Neural crest cell (in vitro differentiated cells): Measurements from ENCODE around the gene MYO1E. TPM values are rescaled to one million over a fixed set of nuclear protein-coding genes. Genes with fewer than 3 reads are reported as not detected.

ENCODE experiments used
- DNase-seq: peaks from one replicate; pipeline ENCODE4 v3.0.0; 2021; ENCODE audit warnings: low read depth, mixed read lengths, low spot score
- H3K27ac Mint-ChIP-seq: one replicate; pipeline ENCODE4 v1.8.0; 2021; ENCODE audit warnings: mild to moderate bottlenecking, mixed read lengths; ENCODE audit not compliant: unreplicated experiment
- H3K27me3 Mint-ChIP-seq: 2 replicates; pipeline ENCODE4 v1.8.0; 2021; ENCODE audit warnings: low read depth, mild to moderate bottlenecking, mixed read lengths
- H3K36me3 Mint-ChIP-seq: 2 replicates; pipeline ENCODE4 v1.8.0; 2021; ENCODE audit warnings: low read depth, mild to moderate bottlenecking, mixed read lengths
- H3K4me1 Mint-ChIP-seq: 2 replicates; pipeline ENCODE4 v1.8.0; 2021; ENCODE audit warnings: mixed read lengths
- H3K4me3 Mint-ChIP-seq: one replicate; pipeline ENCODE4 v1.8.0; 2021; ENCODE audit warnings: mild to moderate bottlenecking, mixed read lengths
- H3K9me3 Mint-ChIP-seq: 2 replicates; pipeline ENCODE4 v1.8.0; 2021; ENCODE audit warnings: mixed read lengths
- total RNA-seq: library from RNA; stranded (reverse); gene quantifications from 2 replicates; pipeline ENCODE4 v1.2.1, GENCODE V29; 2021
- TF ChIP-seq, protein P1 (sequence below): fragments of 200-600 bp; sonication (generic); conservative IDR thresholded peaks from 2 replicates; pipeline ENCODE4 v1.5.0; 2021; ENCODE audit warnings: antibody characterized with exemption, mild to moderate bottlenecking

The MYO1E gene
- total RNA-seq, 1 donor from 2014 or later = 34.5 TPM

DNA sequence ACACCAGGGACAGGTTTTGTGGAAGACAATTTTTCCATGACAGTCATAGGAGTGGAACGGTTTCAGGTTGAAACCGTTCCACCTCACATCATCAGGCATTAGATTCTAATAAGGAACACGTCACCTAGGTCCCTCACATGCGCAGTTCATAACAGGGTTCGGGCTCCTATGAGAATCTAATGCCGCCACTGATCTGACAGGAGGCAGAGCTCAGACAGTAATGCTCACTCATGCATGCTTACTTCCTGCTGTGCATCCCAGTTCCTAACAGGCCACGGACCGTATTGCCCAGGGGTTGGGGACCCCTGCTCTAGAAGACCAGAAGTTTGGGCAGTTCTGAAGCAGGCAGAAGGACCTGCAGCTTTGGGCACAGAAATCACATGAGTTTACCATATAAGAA is 61.5 kb downstream of the MYO1E start:
- DNase-seq = no peak
- peaks cover 2% of the 10 kb centered on the region for H3K9me3 Mint-ChIP-seq
- H3K4me3 Mint-ChIP-seq = no peak overlapping the region
- H3K36me3 Mint-ChIP-seq = no peaks in the 10 kb centered on the region
- no peaks in the 10 kb centered on the region for H3K27me3 Mint-ChIP-seq
- TF ChIP-seq, protein P1, sequence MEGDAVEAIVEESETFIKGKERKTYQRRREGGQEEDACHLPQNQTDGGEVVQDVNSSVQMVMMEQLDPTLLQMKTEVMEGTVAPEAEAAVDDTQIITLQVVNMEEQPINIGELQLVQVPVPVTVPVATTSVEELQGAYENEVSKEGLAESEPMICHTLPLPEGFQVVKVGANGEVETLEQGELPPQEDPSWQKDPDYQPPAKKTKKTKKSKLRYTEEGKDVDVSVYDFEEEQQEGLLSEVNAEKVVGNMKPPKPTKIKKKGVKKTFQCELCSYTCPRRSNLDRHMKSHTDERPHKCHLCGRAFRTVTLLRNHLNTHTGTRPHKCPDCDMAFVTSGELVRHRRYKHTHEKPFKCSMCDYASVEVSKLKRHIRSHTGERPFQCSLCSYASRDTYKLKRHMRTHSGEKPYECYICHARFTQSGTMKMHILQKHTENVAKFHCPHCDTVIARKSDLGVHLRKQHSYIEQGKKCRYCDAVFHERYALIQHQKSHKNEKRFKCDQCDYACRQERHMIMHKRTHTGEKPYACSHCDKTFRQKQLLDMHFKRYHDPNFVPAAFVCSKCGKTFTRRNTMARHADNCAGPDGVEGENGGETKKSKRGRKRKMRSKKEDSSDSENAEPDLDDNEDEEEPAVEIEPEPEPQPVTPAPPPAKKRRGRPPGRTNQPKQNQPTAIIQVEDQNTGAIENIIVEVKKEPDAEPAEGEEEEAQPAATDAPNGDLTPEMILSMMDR = no peak
- H3K27ac Mint-ChIP-seq = no peak overlapping the region
- H3K4me1 Mint-ChIP-seq = peaks cover 10% of the 10 kb centered on the region

- TF ChIP-seq, protein P1 = no peak
- no peaks in the 10 kb centered on the region for H3K27me3 Mint-ChIP-seq
- H3K4me1 Mint-ChIP-seq = peaks cover 4% of the 10 kb centered on the region
- H3K27ac Mint-ChIP-seq = no peak overlapping the region
- H3K4me3 Mint-ChIP-seq = no peak overlapping the region
- no peak for DNase-seq
- no peaks in the 10 kb centered on the region for H3K36me3 Mint-ChIP-seq
- peaks cover 2% of the 10 kb centered on the region for H3K9me3 Mint-ChIP-seq
Measured at GRCh38 chr15:59309405-59309804, 63.3 kb downstream of the MYO1E start.

GRCh38 chr15:59307165-59307537 is 65.5 kb downstream of the MYO1E start:
- Mint-ChIP-seq H3K27ac (no peak overlapping the region), H3K36me3 (no peaks in the 10 kb centered on the region), H3K4me3 (no peak overlapping the region), H3K27me3 (no peaks in the 10 kb centered on the region), H3K4me1 (peaks cover 3% of the 10 kb centered on the region), H3K9me3 (peaks cover 2% of the 10 kb centered on the region)
- DNase-seq = no peak
- TF ChIP-seq, protein P1 = no peak

DNA sequence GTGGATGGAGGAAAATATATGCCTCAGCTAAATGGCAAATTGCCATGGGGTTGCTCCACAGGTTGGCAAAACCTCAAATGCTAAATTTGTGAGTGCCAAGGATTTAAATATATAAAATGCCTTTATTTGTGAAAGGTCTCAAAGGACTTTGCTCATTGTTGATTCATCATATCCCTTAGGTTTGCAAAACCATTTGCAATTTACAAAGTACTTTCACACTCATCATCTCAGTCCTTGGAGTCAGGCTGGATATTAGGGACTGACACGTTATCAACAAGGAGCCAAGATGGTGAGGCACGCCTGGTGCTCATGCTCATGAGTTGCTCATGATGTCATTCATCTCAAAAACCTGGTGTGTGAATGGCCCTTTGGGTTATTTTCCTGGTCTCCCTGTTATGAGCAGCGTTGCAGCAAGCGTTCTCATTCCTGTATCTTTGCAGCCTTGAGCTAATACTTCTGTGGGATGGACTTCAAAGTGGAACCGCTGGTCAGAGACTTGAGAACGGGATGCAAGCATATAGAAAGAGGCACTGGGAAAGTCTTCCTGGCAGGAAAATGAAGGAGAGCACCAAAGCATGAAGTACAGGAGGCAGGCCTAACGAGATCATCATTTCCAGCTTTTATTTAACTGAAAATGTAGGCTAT is 66.0 kb downstream of the MYO1E start:
- Mint-ChIP-seq H3K36me3 (no peaks in the 10 kb centered on the region), H3K9me3 (peaks cover 2% of the 10 kb centered on the region), H3K4me1 (no peaks in the 10 kb centered on the region), H3K4me3 (no peak overlapping the region), H3K27me3 (no peaks in the 10 kb centered on the region), H3K27ac (no peak overlapping the region)
- TF ChIP-seq, protein P1 = no peak
- DNase-seq = no peak

DNA sequence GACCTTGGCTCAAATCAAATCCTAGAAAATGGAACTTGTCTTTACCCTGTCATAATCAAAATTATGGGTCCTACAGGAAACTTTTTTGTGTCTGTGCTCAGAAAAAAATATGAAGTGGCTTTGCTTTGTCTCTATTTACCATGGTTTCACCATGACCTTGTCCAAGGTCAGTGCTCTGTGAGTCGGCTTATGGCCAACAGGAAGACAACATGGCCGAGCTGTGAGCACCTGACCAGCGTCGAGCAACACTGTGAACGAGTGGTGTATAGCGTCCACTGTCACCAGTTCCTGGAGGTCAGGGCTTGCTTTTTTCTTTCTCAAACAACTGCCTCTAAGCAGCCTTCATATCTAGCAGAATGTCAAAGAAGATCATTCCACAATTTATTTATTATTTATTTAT is 67.9 kb downstream of the MYO1E start:
- Mint-ChIP-seq H3K36me3 (no peaks in the 10 kb centered on the region), H3K4me3 (no peak overlapping the region), H3K9me3 (no peaks in the 10 kb centered on the region), H3K27me3 (no peaks in the 10 kb centered on the region), H3K4me1 (no peaks in the 10 kb centered on the region), H3K27ac (no peak overlapping the region)
- TF ChIP-seq, protein P1 = no peak
- no peak for DNase-seq
